ENCODE measurements around the gene FRAT1. TPM values are rescaled to one million over a fixed set of nuclear protein-coding genes. Genes with fewer than 3 reads are reported as not detected.

FRAT1 gene
- polyA plus RNA-seq, 1 donor from 2014 or later = 10.8 TPM

- Histone ChIP-seq H3K79me2 (replicated peaks; ENCODE audit: insufficient read depth, low read length) (peaks cover 17% of the 10 kb centered on the region), H3K27ac (ENCODE audit: low read length) (no peak overlapping the region), H3K36me3 (ENCODE audit: insufficient read depth, low read length) (no peaks in the 10 kb centered on the region), H2AFZ (ENCODE audit: low read depth, low read length) (no peak overlapping the region), H3F3A (ENCODE audit: insufficient read depth, low read length, poor library complexity, severe bottlenecking) (no peaks in the 10 kb centered on the region), H3K4me2 (ENCODE audit: low read length) (no peak overlapping the region), H3K9ac (ENCODE audit: low read length) (no peak overlapping the region), H4K20me1 (ENCODE audit: insufficient read depth) (no peaks in the 10 kb centered on the region), H3K9me3 (ENCODE audit: low read length) (no peaks in the 10 kb centered on the region), H3K4me3 (ENCODE audit: low read length) (peak overlapping the region; percentile 97), H3K9me2 (ENCODE audit: insufficient read depth, low read length) (no peaks in the 10 kb centered on the region), H3K27me3 (ENCODE audit: insufficient read depth, low read depth, low read length) (peaks cover 27% of the 10 kb centered on the region)
- TF ChIP-seq MXI1 (conservative IDR thresholded peaks at IDR 0.05; ENCODE audit: poor library complexity, severe bottlenecking) (no peak), REST (IDR thresholded peaks at IDR 0.05; ENCODE audit: borderline replicate concordance) (no peak), POLR2AphosphoS5 (IDR thresholded peaks at IDR 0.05) (no peak), EP300 (conservative IDR thresholded peaks at IDR 0.05; ENCODE audit: poor library complexity, severe bottlenecking) (no peak), SMC3 (conservative IDR thresholded peaks at IDR 0.05; ENCODE audit: poor library complexity) (no peak), TAF1 (IDR thresholded peaks at IDR 0.05; ENCODE audit: low read depth) (no peak), EZH2 (IDR thresholded peaks at IDR 0.05; ENCODE audit: borderline replicate concordance, insufficient read depth, low read length, poor library complexity, severe bottlenecking) (no peak), RAD21 (conservative IDR thresholded peaks at IDR 0.05) (no peak)
- TF ChIP-seq, protein P1, sequence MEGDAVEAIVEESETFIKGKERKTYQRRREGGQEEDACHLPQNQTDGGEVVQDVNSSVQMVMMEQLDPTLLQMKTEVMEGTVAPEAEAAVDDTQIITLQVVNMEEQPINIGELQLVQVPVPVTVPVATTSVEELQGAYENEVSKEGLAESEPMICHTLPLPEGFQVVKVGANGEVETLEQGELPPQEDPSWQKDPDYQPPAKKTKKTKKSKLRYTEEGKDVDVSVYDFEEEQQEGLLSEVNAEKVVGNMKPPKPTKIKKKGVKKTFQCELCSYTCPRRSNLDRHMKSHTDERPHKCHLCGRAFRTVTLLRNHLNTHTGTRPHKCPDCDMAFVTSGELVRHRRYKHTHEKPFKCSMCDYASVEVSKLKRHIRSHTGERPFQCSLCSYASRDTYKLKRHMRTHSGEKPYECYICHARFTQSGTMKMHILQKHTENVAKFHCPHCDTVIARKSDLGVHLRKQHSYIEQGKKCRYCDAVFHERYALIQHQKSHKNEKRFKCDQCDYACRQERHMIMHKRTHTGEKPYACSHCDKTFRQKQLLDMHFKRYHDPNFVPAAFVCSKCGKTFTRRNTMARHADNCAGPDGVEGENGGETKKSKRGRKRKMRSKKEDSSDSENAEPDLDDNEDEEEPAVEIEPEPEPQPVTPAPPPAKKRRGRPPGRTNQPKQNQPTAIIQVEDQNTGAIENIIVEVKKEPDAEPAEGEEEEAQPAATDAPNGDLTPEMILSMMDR (IDR thresholded peaks at IDR 0.05; ENCODE audit: poor library complexity, severe bottlenecking) = no peak
Observed at GRCh38 chr10:97331153-97331703, 12.2 kb downstream of the FRAT1 start.

- Histone ChIP-seq H3K9ac (ENCODE audit: low read length) (peak overlapping the region; percentile 93), H3K79me2 (replicated peaks; ENCODE audit: insufficient read depth, low read length) (peaks cover 17% of the 10 kb centered on the region), H3K27ac (ENCODE audit: low read length) (peak overlapping the region; percentile 55), H3K36me3 (ENCODE audit: insufficient read depth, low read length) (no peaks in the 10 kb centered on the region), H4K20me1 (ENCODE audit: insufficient read depth) (no peaks in the 10 kb centered on the region), H3K9me2 (ENCODE audit: insufficient read depth, low read length) (no peaks in the 10 kb centered on the region), H3K27me3 (ENCODE audit: insufficient read depth, low read depth, low read length) (peaks cover 42% of the 10 kb centered on the region), H3F3A (ENCODE audit: insufficient read depth, low read length, poor library complexity, severe bottlenecking) (peaks cover 3% of the 10 kb centered on the region), H3K4me2 (ENCODE audit: low read length) (peak overlapping the region; percentile 82), H3K4me3 (ENCODE audit: low read length) (peak overlapping the region; percentile 97), H3K9me3 (ENCODE audit: low read length) (no peaks in the 10 kb centered on the region), H2AFZ (ENCODE audit: low read depth, low read length) (no peak overlapping the region)
- peak; percentile 67 for TF ChIP-seq RAD21 (conservative IDR thresholded peaks at IDR 0.05)
- TF ChIP-seq POLR2AphosphoS5 (IDR thresholded peaks at IDR 0.05) = no peak
- TF ChIP-seq SMC3 (conservative IDR thresholded peaks at IDR 0.05; ENCODE audit: poor library complexity) = peak; percentile 59
- peak; percentile 20 for TF ChIP-seq MXI1 (conservative IDR thresholded peaks at IDR 0.05; ENCODE audit: poor library complexity, severe bottlenecking)
- TF ChIP-seq, protein P1 (IDR thresholded peaks at IDR 0.05; ENCODE audit: poor library complexity, severe bottlenecking) = peak; percentile 52
Observed at GRCh38 chr10:97332591-97333350, 13.7 kb downstream of the FRAT1 start.
